HUDEP-2 (cell line): ENCODE data around the gene FAH.
"Not testable (repeated sequence)": the region's sequence is repeated elsewhere in the genome, so short reads cannot be mapped to it uniquely, and the experiment has no call there.

Experiments used
- DNase-seq, 76 experiments: peaks; one replicate each; lab custom pipeline; 2025; ENCODE audit not compliant: unreplicated experiment in 76 of 76; lab: John Stamatoyannopoulos, UW

Gene FAH

DNA sequence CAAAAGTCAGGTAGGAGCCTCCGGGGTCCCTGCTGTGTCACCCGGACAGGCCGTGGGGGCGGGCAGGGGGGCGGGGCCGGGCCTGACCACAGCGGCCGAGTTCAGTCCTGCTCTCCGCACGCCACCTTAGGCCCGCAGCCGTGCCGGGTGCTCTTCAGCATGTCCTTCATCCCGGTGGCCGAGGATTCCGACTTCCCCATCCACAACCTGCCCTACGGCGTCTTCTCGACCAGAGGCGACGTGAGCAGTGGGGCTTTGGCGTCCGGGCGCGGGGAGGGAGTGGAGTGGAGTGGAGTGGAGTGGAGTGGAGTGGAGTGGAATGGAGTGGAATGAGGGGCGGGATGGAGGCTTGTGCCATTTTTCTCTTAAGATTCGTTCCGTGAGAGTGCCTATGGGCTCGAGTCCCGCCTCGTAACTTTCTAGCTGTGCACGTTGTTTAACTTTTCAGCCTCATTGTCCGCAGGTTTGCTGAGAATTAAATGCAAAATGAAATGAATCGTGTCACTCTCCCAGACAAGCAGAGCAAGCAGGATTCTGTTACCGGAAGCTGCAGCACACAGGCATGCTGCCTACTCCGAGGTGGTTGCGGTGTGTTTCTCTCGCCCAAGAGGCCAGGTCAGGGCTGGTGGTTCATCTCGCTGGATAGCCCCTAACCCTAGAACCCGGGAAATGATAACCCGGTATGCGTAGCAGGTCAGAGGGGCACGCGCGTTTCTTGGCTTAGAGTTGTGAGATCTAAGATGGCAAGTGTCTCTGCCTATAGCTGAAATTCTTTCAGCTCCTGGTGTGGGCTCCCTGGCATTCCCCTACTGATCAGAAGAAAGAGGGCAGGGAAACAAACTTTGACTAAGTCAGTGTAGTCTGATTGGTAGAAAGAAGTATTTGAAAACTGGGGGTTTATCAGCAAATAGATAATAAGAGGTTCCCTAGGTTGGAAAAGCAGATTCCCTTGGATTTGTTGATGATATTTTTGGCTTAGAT is at the start of gene FAH:
Gene FAH, plus strand, starts transcription at position 104 of the 981 bp plus-strand sequence. Its CDS starts 56 bp downstream, at position 160.
- DNase-seq = peak in 15 of 76 experiments; percentile 13 to 68 (median 30)

DNA sequence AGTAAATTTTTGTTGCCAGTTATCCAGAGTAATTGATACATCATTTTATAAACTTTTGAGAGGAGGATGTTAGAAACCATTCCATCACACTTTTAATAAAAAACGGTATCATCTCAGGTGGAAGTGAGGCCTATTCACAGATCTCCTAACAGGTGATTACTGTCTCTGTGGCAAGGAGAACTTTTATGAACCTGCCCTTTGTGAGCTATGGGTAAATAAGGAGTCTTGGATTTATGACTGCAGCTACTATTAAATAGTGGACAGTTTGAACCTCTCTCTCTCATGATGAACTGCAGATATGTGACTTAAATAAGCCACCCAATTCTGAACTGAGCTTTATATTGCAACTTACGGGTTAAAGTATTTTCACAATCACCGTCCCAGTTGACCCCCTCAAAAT is 47.6 kb upstream of the FAH start:
- no peak for DNase-seq

DNA sequence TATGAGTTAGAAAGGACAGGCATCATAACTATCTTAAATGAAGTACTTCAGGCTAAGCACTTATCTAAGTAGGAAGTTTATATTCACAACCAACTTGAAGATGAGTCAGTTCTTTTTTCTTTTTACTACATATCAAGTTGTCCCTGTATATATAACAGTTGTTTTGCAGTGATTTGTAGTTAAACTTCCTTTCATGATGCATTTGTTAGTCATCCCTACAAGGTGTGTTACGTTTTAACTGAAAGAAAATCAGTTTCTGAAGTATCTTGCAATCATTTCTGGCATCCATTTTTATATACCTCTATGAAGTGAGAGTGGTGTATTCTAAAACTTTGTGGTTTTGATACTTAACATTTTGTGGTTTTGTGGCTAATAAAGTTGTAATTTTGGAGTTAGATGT is 47.2 kb upstream of the FAH start:
- DNase-seq = no peak

DNA sequence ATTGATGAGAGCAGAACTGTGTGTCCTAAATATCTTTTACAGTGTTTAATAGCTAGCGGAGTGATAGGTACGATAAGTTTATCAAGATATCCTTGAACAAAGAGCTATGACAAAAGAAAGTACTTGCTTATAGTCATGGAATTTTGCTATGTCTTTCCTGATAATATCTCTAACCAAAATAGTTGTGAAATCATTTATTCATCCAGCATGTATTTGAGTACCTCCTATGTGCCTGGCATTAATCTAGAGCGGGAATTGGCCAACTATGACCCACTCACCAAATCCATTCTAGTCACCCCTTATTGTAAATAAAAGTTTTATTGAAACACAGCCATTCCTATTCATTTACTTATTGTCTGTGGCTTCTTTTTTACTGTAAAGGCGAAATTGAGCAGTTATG is 46.7 kb upstream of the FAH start:
- no peak for DNase-seq

DNA sequence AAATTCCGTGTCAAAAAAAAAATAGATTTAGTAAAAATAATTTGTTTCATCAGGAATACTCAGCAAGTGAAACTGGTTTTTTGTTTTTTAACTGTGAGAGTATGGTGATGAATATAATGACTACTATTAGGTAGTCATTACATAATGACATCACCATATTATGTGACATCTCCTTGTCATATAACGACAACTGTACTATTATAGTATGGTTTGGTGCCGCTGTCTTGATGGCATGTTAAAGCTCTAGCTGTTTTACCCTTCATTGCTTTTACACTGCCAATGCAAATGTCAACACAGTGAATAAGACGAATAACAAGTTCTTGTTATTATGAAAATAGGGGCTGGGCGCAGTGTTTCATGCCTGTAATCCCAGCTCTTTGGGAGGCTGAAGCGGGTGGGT is 45.6 kb upstream of the FAH start:
- DNase-seq = no peak

DNA sequence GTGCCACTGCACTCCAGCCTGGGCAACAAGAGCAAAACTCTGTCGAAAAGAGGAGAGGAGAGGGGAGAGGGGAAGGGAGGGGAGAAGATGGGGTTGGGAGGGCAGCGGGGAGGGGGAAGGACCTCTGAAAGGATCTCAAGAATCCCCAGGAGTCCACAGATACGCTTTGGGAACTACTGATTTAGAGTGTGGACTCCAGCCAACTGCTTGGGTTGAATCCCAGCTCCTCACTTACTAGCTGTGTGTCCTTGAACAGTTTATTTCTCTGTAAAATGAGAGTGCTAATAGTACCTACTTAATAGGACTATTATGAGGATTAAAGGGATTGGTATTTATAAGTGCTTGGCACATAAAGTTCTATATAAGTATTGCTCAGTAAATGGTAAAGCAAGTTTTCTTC is 45.0 kb upstream of the FAH start:
- no peak for DNase-seq

DNA sequence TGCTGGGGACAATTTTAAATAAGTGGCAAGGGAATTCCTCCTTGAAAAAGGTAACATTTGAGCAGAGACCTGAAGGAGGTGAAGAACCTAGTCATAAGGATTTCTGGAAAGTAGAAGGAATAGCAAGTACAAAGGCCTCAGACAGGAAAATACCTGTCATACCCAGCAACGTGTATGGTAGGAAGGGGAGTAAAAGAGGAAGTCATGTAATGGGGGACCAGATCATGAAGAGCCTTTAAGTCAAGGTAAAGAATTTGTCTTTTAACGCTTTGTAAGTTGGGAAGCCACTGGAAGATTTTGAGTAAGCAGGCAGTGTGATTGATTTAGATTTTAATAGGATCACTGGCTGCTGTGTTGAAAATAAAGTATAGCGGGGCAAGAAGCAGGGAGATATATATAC is 43.4 kb upstream of the FAH start:
- no peak for DNase-seq

DNA sequence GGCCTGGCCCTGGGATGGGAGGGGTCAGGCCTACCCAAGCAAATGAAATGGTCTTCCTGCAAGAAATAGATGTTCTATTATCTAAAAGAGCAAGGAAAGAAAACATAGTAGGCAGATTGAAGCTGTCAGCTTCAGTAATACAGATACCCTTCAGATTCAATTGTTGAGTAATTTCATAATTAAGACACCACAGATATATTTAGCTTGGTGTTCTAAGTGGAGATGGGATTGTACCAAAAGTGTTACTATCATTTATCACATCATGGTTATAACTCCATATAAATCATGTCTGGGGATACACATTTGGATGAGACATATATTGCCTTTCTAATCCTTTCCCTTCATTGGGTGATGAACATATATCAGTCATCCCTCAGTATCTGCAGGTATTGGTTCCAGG is 41.9 kb upstream of the FAH start:
- no peak for DNase-seq

DNA sequence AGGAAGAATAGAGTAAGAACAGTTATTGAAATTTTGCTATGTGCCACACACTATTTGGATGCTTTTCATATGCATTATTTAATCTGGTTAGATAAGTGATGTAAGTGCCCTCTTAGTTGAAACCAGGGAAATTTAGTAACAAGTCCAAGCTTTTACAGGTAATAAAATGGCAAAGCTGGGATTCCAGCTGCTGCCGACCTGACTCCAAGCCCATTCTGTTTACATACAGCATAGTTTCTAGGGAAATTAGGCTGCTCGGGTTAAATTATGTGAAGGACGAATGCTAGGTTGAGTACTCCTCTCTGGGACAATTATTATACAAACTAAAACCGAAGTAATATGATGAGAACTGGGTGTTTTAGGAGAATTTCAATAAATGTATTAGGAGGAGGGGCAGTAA is 38.7 kb upstream of the FAH start:
- DNase-seq = no peak

DNA sequence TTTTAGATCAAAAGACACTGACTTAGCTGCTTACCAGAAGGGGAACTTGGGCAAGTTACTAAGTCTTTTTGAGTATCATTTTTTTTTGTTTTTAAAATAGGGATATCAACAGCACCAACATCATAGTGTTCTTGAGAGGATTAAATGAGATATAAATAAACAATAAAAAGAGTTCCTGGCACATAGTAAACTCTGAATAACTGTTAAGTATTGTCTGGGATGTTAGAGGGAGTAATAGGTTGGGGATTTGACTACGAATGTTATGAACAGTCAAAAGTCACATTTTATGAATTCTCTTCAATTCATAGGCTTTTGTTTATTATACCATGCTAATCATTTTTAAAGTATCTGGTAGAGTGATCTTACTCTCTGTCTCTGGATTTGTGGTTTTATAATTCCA is 37.8 kb upstream of the FAH start:
- DNase-seq = no peak

DNA sequence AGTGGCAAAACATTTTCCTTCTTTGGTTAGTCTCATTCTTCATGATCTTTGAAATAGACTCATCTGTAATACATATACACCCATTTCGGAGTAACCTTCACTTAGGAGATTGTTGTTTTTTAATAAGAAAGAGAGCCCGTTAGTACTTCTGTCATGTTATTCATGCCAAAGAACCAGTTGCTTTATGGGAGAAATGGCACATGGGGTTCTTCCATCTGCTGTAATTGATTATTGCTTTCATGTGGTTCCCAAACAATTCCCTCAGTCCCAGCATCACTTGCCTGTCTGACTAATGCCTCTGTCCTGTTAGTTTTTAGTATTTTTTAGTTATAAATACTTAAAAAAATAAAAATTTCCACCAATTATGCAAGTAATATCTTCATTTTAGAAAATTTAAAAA is 33.8 kb upstream of the FAH start:
- DNase-seq = no peak

DNA sequence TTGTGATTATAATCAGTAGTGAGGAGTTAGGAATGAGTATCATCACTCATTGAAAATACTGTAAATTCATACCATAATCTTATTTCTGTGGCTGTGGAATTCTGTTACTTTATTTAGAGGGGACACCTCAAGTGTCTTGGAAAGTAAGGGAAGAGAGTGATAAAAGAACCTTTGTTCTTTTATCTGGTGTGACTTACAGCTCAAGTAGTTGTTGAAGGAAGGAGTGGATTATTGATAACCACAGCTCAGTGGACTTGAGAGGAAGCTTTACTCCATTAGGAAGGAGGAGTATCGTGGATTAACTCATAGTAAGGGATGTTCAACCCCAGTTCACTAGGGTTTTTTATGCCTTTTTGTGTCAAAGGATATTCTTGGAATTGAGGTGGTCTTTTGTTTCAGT is 32.2 kb upstream of the FAH start:
- DNase-seq = no peak

DNA sequence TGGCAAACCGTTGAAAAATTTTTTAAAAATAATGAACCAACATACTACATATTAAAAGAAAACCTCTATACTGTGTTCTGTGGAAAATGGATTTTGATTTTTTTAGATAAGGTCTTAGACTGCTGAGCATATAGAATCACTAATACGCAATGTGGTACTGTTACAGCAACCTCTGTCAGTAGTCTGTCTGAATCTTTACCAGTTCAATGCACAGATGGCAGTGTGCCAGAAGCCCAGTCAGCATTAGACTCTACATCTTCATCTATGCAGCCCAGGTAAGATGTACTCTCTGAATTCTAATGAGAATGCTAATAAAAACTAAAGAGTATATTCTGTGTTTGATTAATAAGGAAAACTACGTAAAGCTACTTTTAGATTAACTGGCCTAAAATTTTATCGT is 31.3 kb upstream of the FAH start:
- DNase-seq = peak in 12 of 76 experiments; percentile 0 to 43 (median 12)

DNA sequence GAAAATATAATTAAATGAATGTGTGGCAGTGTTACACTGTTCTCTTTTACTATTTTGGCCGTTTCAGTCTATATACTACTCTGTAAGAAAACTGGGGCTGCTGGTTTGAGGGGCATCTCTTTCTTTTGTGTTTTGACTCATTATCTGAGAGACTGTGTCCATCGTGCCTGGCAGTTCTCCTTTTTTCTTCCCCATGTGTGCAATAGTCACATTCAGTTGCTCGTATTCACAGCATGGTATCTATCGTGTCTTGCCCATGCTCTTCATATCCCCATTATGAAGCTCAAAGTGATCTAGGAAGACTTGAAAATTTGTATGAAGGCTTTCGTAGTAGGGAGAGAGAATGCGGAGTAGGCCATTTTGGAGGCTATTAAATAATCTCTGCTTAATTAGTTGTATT is 29.8 kb upstream of the FAH start:
- no peak for DNase-seq

DNA sequence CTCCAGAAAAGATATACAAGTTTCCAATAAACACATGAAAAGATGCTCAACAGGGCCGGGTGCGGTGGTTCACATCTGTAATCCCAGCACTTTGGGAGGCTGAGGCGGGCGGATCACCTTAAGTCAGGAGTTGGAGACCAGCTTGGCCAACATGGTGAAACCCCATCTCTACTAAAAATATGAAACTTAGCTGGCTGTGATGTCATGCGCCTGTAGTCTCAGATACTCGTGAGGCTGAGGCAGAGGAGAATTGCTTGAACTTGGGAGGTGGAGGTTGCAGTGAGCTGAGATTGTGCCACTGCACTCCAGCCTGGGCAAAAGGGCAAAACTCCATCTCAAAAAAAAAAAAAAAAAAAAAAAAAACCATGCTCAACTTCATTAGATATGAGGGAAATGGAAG is 25.5 kb upstream of the FAH start:
- DNase-seq = not testable (repeated sequence)

DNA sequence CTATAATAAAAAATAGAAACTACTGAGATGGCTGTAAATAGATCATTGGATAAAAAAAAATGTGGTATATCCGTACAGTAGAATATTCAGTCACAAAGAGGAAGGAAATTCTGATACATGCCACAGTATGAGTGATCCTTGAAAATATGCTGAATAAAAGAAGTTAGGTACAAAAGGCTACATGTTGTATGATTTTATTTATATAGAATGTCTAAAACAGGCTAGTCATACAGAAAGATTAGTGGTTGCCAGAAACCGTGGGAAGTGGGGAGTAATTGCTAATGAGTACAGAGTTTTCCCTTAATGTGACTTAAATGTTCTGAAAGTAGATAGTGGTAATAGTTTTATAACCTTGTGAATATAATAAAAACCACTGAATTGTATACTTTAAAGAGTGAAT is 24.9 kb upstream of the FAH start:
- DNase-seq = no peak

DNA sequence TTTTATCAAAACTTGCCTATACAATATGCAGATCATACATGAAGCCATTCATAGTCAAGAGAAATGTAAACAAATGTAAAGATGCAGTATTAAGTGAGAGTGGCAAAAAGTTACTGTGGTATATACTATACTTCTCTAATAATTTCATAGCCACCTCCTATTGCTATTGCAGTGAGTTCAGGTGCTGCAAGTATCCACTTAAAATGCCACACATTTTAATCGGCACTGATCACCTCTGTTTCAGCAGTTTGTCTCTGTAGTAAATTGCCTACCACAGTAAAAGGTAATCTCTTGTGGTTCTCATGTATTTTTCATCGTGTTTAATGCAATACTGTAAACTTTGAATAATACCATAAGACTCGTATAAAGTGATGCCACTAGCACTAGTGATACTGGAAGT is 20.4 kb upstream of the FAH start:
- DNase-seq = no peak

DNA sequence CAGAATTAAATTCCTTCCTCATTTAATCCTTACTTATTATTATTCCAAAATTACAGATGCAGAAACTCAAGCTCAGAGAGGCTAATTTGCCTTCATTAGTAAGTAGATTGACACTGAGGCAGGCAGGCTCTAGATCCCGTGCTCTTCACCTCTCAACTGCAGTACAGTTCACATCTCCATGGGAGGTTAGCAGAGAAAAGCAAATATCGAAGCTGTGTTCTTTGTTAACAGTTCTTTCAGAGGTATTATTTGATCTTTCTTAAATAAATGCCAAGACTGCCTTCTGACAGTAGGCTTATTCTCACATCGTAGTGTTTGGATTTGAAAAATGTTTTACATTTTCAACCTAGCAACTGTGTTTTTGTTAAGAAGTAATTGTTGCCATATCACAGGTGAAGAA is 15.9 kb upstream of the FAH start:
- no peak for DNase-seq

DNA sequence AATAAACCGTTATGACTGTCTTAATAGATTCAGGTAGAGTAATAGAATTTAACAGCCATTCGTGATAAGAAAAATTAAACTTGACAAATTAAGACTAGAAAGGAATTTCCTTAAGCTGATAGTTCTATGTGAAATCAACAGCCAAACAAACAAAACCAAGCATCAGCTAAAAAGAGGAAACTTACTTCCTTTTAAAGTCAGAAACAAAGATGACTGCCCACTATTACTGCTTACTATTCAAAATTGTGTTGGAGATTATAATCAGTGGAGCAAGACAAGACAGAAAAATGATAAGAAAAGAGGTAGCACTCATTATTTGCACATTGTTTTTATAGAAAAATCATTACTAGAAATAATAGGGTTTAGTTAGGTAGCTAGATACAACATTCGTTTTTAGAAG is 13.8 kb upstream of the FAH start:
- no peak for DNase-seq

DNA sequence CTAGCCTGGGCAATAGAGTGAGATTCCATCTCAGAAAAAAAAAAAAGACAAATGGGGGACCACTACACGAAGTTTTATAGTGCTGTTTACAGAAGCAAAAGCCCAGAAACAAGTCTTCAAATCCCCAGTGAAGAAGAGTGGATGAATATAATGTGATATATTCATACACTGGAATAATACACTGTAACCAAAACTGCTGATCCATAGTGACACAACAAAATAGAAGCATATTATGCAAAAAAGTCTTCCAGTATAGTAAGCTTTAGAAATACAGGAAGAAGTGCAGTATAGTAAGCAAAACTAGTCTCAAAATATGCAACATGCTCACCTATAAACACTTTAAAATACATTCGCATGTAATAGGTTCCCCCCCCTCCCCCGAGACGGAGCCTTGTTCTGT is 11.9 kb upstream of the FAH start:
- DNase-seq = no peak

DNA sequence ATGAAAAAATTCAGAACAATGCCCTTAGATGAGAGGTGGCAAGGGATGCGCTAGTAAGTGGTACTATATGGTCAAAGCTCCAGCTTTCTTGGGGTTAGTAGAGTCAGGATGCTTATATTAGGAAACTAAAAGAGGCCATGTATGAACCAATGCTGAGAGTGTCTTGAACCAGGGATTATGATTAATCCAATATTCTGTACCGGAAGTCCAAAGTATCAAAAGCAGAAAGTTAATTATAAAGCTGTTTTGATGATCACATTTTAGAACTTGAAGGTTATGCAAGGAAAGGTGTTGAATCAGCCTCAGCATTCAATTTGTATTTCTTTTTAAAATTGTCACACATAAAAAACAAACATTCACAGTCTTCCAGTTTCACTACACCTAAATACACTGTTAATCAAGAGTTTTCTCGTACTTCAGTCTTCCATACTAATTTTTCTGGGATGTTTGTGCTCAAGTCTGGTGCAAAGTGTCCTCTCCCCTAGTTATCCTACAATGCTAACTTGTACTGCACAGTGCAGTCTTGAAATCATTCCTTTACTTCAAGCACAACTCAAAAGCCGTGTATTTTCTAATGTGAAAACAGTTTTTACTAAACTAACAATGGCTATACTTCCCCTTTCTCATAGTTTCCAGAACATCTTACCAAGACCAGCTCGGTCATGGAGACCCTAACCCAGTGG is 10.7 kb upstream of the FAH start:
- DNase-seq = no peak

DNA sequence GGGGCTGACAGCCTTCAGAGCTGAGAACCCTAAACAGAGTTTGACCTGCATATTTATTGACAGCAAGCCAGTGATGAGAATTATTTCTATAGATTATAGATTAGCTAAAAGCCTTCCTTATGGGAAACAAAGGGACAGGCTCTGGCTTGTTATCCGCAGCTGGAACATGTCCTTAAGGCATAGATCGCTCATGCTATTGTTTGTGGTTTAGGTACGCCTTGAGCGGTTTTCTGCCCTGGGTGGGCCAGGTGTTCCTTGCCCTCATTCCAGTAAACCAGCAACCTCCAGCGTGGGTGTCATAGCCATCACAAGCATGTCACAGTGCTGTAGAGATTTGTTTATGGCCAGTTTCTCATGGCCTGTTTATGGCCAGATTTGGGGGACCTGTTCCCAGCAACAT is 10.2 kb upstream of the FAH start:
- DNase-seq = no peak
